Right lobe of liver (tissue), 6 donors: ENCODE measurements around the gene TPO. TPM values are rescaled to one million over a fixed set of nuclear protein-coding genes. Genes with fewer than 3 reads are reported as not detected.

Source experiments
- ATAC-seq, 4 donors: fragments of 200-7000 bp; cut with Tn5 transposase; one replicate each; pipeline ENCODE4 v1.9.1; 2020; ENCODE audit warnings: mild to moderate bottlenecking in 4 of 4, moderate library complexity in 4 of 4
- DNase-seq, 3 donors: peaks; one replicate each; pipeline ENCODE4 v3.0.0-alpha.2; 2020
- H3K27ac ChIP-seq, 3 donors: fragments of 200-600 bp; one replicate each; pipeline ENCODE4 v1.8.0; 2022
- H3K27me3 ChIP-seq, 2 donors: fragments of 200-600 bp; one replicate each; pipeline ENCODE4 v1.8.0; 2022
- H3K36me3 ChIP-seq, 4 donors: fragments of 200-600 bp; sonication (generic) in 1 of 4; one replicate each; pipeline versions ENCODE4 v1.5.1 to v1.8.0; 2017 to 2022; ENCODE audit warnings: control low read depth in 1 of 4
- H3K4me1 ChIP-seq, 4 donors: fragments of 200-600 bp; sonication (generic) in 1 of 4; one replicate each; pipeline versions ENCODE4 v1.5.1 to v1.8.0; 2017 to 2022; ENCODE audit warnings: control low read depth in 1 of 4
- H3K4me3 ChIP-seq, 3 donors: fragments of 200-600 bp; one replicate each; pipeline ENCODE4 v1.8.0; 2022
- H3K9me3 ChIP-seq, 4 donors: fragments of 200-600 bp; sonication (generic) in 1 of 4; one replicate each; pipeline versions ENCODE4 v1.5.1 to v1.8.0; 2017 to 2022; ENCODE audit warnings: control low read depth in 1 of 4
- CTCF ChIP-seq, 4 donors: fragments of 200-600 bp in 3 of 4; fragments of 450-650 bp in 1 of 4; IDR thresholded peaks; one replicate each; pipeline versions ENCODE4 v1.5.1 to v1.8.0; 2016 to 2022; ENCODE audit warnings: antibody characterized with exemption in 4 of 4, mild to moderate bottlenecking in 2 of 4
- POLR2A ChIP-seq: fragments of 450-650 bp; IDR thresholded peaks from one replicate; pipeline ENCODE4 v1.6.1; 2017; ENCODE audit warnings: antibody characterized with exemption, mild to moderate bottlenecking
- WGBS: methylation state at CpG from one replicate; pipeline ENCODE4 v1.1.6; 2018; ENCODE audit warnings: low coverage, low lambda C conversion rate; ENCODE audit not compliant: insufficient coverage; ENCODE audit errors: missing lambda C conversion rate; 5-methylcytosine and 5-hydroxymethylcytosine counted together
- intact Hi-C, 2 donors: fragments of 100-400 bp; cut with DNase I; formaldehyde crosslinking; loops; one replicate each; pipeline versions ENCODE4 v1.11.2 to v1.14.1; 2022
- total RNA-seq, 6 experiments: library from RNA; depleted of rRNA in 2 of 6; stranded (reverse); fragments of >200 nt in 2 of 6; fragmentation: NEBNext Ultra II Directional in 3 of 6; extraction: Animal tissue kit (Norgen Biotek cat#: 25700) in 3 of 6; gene quantifications; one replicate each; pipeline versions ENCODE4 v1.1.0 to v1.2.4, GENCODE V29; 2016 to 2023
- donor health status: DM: no; HTN: yes; CAD: no.
- donor health status: DM: no; HTN: no; CAD: no.
- donor health status: DM: no; HTN: no; CAD: no.
- donor health status: DM: no; HTN: yes; CAD: no.
- donor health status: DM: no; HTN: yes; CAD: no.

The TPO gene
- total RNA-seq, 6 experiments from 2014 or later: not detected

- Histone ChIP-seq H3K4me3 (no peak overlapping the region), H3K9me3 (no peaks in the 10 kb centered on the region), H3K36me3 (no peaks in the 10 kb centered on the region), H3K27ac (no peak overlapping the region), H3K27me3 (no peaks in the 10 kb centered on the region), H3K4me1 (no peaks in the 10 kb centered on the region)
- intact Hi-C loops: no loop called here
- no peak for TF ChIP-seq POLR2A
- TF ChIP-seq CTCF (IDR thresholded peaks at IDR 0.05): no peak
- 36% methylated on average over 4 of the region's 5 CpGs for WGBS
- ATAC-seq (no peak), DNase-seq (peak in 1 of 3 donors; percentile 8)
Observed at GRCh38 chr2:1509271-1510065, 96.2 kb downstream of the TPO start.

- WGBS: 66% methylated on average over 4 of the region's 4 CpGs
- ATAC-seq (no peak), DNase-seq (peak in 1 of 3 donors; percentile 13)
Observed at GRCh38 chr2:1510176-1510575, 96.9 kb downstream of the TPO start.

GRCh38 chr2:1511455-1511854 lies 98.2 kb downstream of the TPO start:
- intact Hi-C loops: no loop called here
- TF ChIP-seq CTCF (IDR thresholded peaks at IDR 0.05) (no peak), POLR2A (no peak)
- no peaks in the 10 kb centered on the region for H3K36me3 ChIP-seq
- DNase-seq (peak in 1 of 3 donors; percentile 23), ATAC-seq (no peak)
- 40% methylated on average over 1 of the region's 6 CpGs for WGBS
- H3K4me1 ChIP-seq: no peaks in the 10 kb centered on the region
- no peak overlapping the region for H3K4me3 ChIP-seq
- no peak overlapping the region for H3K27ac ChIP-seq
- H3K27me3 ChIP-seq: no peaks in the 10 kb centered on the region
- no peaks in the 10 kb centered on the region for H3K9me3 ChIP-seq

More at GRCh38 chr2:1510176-1510575, 96.9 kb downstream of the TPO start:
- Histone ChIP-seq H3K4me1 (no peaks in the 10 kb centered on the region), H3K4me3 (no peak overlapping the region), H3K27me3 (no peaks in the 10 kb centered on the region), H3K36me3 (no peaks in the 10 kb centered on the region), H3K9me3 (no peaks in the 10 kb centered on the region), H3K27ac (no peak overlapping the region)
- no peak for TF ChIP-seq CTCF (IDR thresholded peaks at IDR 0.05)
- no peak for TF ChIP-seq POLR2A
- intact Hi-C loops: no loop called here

DNA sequence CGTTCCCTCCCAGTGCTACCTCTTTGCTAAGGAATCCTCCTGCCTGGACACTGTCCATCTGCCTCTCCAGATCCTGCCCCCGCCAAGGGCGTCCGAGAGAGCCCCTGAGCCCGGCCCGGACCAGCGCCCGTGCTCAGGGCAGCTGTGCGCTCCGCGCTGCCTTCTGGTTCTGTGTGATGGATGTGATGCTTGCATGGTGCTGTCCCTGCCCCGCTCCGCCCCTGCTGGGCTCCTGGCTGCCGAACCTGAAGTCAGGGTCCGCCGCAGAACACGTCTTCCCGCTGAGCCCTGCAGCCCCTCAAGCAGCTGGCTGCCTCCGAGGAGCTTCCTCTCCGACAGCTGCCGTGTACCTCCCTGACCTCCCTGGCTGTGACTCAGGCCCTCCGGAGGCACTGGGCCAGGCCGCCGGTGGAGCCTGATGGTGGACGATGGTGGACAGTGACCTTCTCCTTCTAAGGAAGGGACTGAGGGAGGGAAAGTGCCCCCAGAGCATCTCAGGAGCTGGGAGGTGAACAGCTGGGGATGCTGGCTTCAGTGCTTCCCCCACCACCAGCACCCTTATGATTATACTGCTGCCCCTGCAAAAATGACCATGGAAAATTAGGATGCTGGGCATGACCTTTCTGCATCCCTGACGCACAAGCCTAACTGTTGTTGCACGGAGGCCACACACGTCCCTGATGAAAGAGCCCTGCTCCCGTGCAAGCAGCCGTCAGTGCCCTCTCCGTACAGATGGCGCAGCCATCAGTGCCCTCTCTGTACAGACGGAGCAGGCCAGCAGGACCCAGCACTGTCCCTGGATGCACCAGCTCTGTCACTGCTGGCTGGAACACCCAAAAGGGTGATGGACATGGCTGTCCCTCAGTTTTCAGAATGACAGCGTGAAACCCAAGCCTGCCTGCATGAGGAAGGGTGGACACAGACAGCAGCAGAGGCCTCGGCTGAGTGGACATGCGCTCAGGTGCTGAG lies 99.3 kb downstream of the TPO start:
- no peak overlapping the region for H3K4me3 ChIP-seq
- DNase-seq (peak in 1 of 3 donors; percentile 40), ATAC-seq (peak in 1 of 4 donors; percentile 14)
- no peak for TF ChIP-seq CTCF (IDR thresholded peaks at IDR 0.05)
- no peak for TF ChIP-seq POLR2A
- H3K4me1 ChIP-seq: no peaks in the 10 kb centered on the region
- H3K27ac ChIP-seq: no peak overlapping the region
- 80% methylated on average over 14 of the region's 36 CpGs for WGBS
- no peaks in the 10 kb centered on the region for H3K27me3 ChIP-seq
- intact Hi-C loops: no loop called here
- no peaks in the 10 kb centered on the region for H3K36me3 ChIP-seq
- no peaks in the 10 kb centered on the region for H3K9me3 ChIP-seq
